OCI-LY1 (cell line): ENCODE data around the gene PDLIM5.

Experiments
- CTCF ChIP-seq: fragments of 200-600 bp; sonication (generic), shearing (Covaris generic); IDR thresholded peaks from 2 replicates; pipeline ENCODE4 v1.5.1; 2017; ENCODE audit warnings: mild to moderate bottlenecking, antibody characterized with exemption, low read length, moderate library complexity, mixed read lengths
- EZH2 ChIP-seq: fragments of 200-600 bp; sonication (generic), shearing (Covaris generic); IDR thresholded peaks from 2 replicates; pipeline ENCODE4 v1.8.0; 2017; ENCODE audit warnings: borderline replicate concordance, mixed run types, mild to moderate bottlenecking, antibody characterized with exemption, low read length, moderate library complexity, mixed read lengths

- TF ChIP-seq CTCF (no peak), EZH2 (no peak)
Measured at GRCh38 chr4:94533405-94534223, 81.9 kb downstream of the PDLIM5 start.
